NT2/D1 (cell line): ENCODE results near the gene KDM1B.

ENCODE experiments used
- DNase-seq: peaks from one replicate; pipeline ENCODE4 v3.0.0-alpha.2; 2011; ENCODE audit warnings: low read depth, low spot score
- H3K27me3 ChIP-seq: 2 replicates; pipeline ENCODE4 v1.6.0; 2011; ENCODE audit warnings: mild to moderate bottlenecking; ENCODE audit not compliant: insufficient read length, insufficient read depth
- H3K36me3 ChIP-seq: 2 replicates; pipeline ENCODE4 v1.6.1; 2011; ENCODE audit warnings: mild to moderate bottlenecking, low read length, mixed read lengths; ENCODE audit not compliant: insufficient read depth, insufficient read length
- H3K4me1 ChIP-seq: 2 replicates; pipeline ENCODE4 v1.5.1; 2011; ENCODE audit not compliant: insufficient read depth, insufficient read length
- H3K4me3 ChIP-seq: 2 replicates; pipeline ENCODE4 v1.5.1; 2011; ENCODE audit warnings: low read depth; ENCODE audit not compliant: insufficient read length
- H3K9ac ChIP-seq: 2 replicates; pipeline ENCODE4 v1.6.0; 2011; ENCODE audit warnings: low read depth; ENCODE audit not compliant: insufficient read length
- H3K9me3 ChIP-seq: 2 replicates; pipeline ENCODE4 v1.5.1; 2011; ENCODE audit warnings: mild to moderate bottlenecking, low read length; ENCODE audit not compliant: insufficient read depth
- SUZ12 ChIP-seq: IDR thresholded peaks from 2 replicates; pipeline ENCODE4 v1.6.1; 2011; ENCODE audit not compliant: insufficient read length, insufficient read depth; ENCODE audit errors: extremely low read depth
- YY1 ChIP-seq: IDR thresholded peaks from 2 replicates; pipeline ENCODE4 v1.6.1; 2011; ENCODE audit not compliant: insufficient read length, insufficient read depth
- ZNF274 ChIP-seq: IDR thresholded peaks from 2 replicates; pipeline ENCODE4 v1.6.1; 2011; ENCODE audit warnings: mild to moderate bottlenecking, low read depth, low read length

KDM1B gene

GRCh38 chr6:18264219-18264922 is 109.1 kb downstream of the KDM1B start, which contains the start of gene DEK:
TSS of gene DEK (minus strand) at chr6:18264530. CDS start at chr6:18263987, 543 bp downstream.
- Histone ChIP-seq H3K27me3 (peaks cover 2% of the 10 kb centered on the region), H3K9me3 (peaks cover 13% of the 10 kb centered on the region; the same call in 1 of the 2 replicates), H3K36me3 (peaks cover 32% of the 10 kb centered on the region), H3K4me3 (peak within 1 kb of the TSS; percentile 84), H3K9ac (peak within 1 kb of the TSS; percentile 93), H3K4me1 (no peaks in the 10 kb centered on the region)
- TF ChIP-seq SUZ12 (no peak), ZNF274 (no peak), YY1 (no peak)
- DNase-seq: peak; percentile 46

GRCh38 chr6:18264923-18265377 is 109.7 kb downstream of the KDM1B start:
- Histone ChIP-seq H3K4me1 (no peaks in the 10 kb centered on the region), H3K27me3 (peaks cover 2% of the 10 kb centered on the region), H3K9me3 (peaks cover 13% of the 10 kb centered on the region; the same call in 1 of the 2 replicates), H3K4me3 (peak overlapping the region; percentile 45), H3K9ac (peak overlapping the region; percentile 67), H3K36me3 (peaks cover 30% of the 10 kb centered on the region)
- DNase-seq: no peak
- TF ChIP-seq YY1 (no peak), SUZ12 (no peak), ZNF274 (no peak)

- peaks cover 22% of the 10 kb centered on the region for H3K36me3 ChIP-seq
- peaks cover 13% of the 10 kb centered on the region; the same call in 1 of the 2 replicates for H3K9me3 ChIP-seq
- TF ChIP-seq YY1: no peak
- TF ChIP-seq ZNF274: no peak
- no peak for TF ChIP-seq SUZ12
- H3K4me3 ChIP-seq: no peak overlapping the region
- DNase-seq: no peak
- H3K4me1 ChIP-seq: no peaks in the 10 kb centered on the region
- peaks cover 2% of the 10 kb centered on the region for H3K27me3 ChIP-seq
- no peak overlapping the region for H3K9ac ChIP-seq
These were observed 110.7 kb downstream of the KDM1B start for GRCh38 chr6:18265787-18266522.

- no peak overlapping the region for H3K9ac ChIP-seq
- no peak for TF ChIP-seq ZNF274
- no peak for DNase-seq
- H3K4me3 ChIP-seq: no peak overlapping the region
- peaks cover 13% of the 10 kb centered on the region; the same call in 1 of the 2 replicates for H3K9me3 ChIP-seq
- no peaks in the 10 kb centered on the region for H3K4me1 ChIP-seq
- peaks cover 16% of the 10 kb centered on the region for H3K36me3 ChIP-seq
- peaks cover 2% of the 10 kb centered on the region for H3K27me3 ChIP-seq
These were observed 111.3 kb downstream of the KDM1B start for GRCh38 chr6:18266523-18266912.

GRCh38 chr6:18268066-18268465 is 112.8 kb downstream of the KDM1B start:
- Histone ChIP-seq H3K9me3 (peaks cover 13% of the 10 kb centered on the region; the same call in 1 of the 2 replicates), H3K27me3 (peaks cover 2% of the 10 kb centered on the region), H3K36me3 (peaks cover under 1% of the 10 kb centered on the region), H3K4me3 (no peak overlapping the region), H3K4me1 (no peaks in the 10 kb centered on the region), H3K9ac (no peak overlapping the region)
- no peak for DNase-seq
- no peak for TF ChIP-seq YY1
- TF ChIP-seq SUZ12: no peak
- no peak for TF ChIP-seq ZNF274

- TF ChIP-seq YY1 (no peak), SUZ12 (no peak), ZNF274 (no peak)
- H3K4me1 ChIP-seq: no peaks in the 10 kb centered on the region
- no peaks in the 10 kb centered on the region for H3K36me3 ChIP-seq
- no peak overlapping the region for H3K9ac ChIP-seq
- peaks cover 13% of the 10 kb centered on the region; the same call in 1 of the 2 replicates for H3K9me3 ChIP-seq
- no peak overlapping the region for H3K4me3 ChIP-seq
- DNase-seq: no peak
- H3K27me3 ChIP-seq: peaks cover 2% of the 10 kb centered on the region
These were observed 114.0 kb downstream of the KDM1B start for GRCh38 chr6:18269253-18269652.

GRCh38 chr6:18269717-18270116 is 114.5 kb downstream of the KDM1B start:
- peaks cover 2% of the 10 kb centered on the region for H3K27me3 ChIP-seq
- TF ChIP-seq SUZ12 (no peak), ZNF274 (no peak), YY1 (no peak)
- H3K4me1 ChIP-seq: no peaks in the 10 kb centered on the region
- no peak overlapping the region for H3K9ac ChIP-seq
- no peaks in the 10 kb centered on the region for H3K36me3 ChIP-seq
- H3K4me3 ChIP-seq: no peak overlapping the region
- no peak for DNase-seq
- peaks cover 13% of the 10 kb centered on the region; the same call in 1 of the 2 replicates for H3K9me3 ChIP-seq
